Measurements from ENCODE around the gene LARGE1. TPM values are rescaled to one million over a fixed set of nuclear protein-coding genes. Genes with fewer than 3 reads are reported as not detected.
A peak's percentile ranks its signal among the peaks of the same experiment; 100 is the strongest.

Gene LARGE1
- polyA plus RNA-seq, 6 donors from 2014 or later = 3.6 to 9.5 (median 5.6) TPM

DNA sequence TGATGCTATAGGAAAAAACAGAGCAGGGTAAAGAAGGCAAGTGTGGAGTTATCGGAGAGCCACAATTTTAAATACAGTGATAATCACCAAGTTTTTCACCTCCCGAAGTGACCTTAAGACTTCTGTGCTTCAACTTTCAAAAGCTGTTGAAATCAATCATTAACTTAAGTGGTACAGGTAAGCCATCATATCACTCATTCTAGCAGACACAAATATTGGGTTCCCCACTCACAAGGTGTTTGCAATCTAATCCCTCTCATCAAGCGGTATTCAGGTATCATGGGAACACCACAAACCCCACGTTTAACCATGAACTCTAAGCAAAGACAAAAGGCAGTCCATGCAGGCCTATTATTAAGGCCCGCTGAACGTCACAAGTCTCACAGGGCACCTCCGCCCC, 26.8 kb downstream of the LARGE1 start:
- Mint-ChIP-seq H3K4me3 (no peak overlapping the region), H3K27ac (peak overlapping the region in 1 of 6 donors; percentile 83), H3K27me3 (peaks cover 0 to 4% (median 0%) of the 10 kb centered on the region in 3 donors), H3K36me3 (peaks cover 12 to 24% of the 10 kb centered on the region in 2 donors), H3K4me1 (peaks cover 69 to 93% (median 86%) of the 10 kb centered on the region in 3 donors), H3K9me3 (peaks cover 0 to 14% (median 8%) of the 10 kb centered on the region in 7 donors)
- no peak for ATAC-seq (ENCODE audit: low read depth in 2 of 2)
- DNase-seq = no peak

DNA sequence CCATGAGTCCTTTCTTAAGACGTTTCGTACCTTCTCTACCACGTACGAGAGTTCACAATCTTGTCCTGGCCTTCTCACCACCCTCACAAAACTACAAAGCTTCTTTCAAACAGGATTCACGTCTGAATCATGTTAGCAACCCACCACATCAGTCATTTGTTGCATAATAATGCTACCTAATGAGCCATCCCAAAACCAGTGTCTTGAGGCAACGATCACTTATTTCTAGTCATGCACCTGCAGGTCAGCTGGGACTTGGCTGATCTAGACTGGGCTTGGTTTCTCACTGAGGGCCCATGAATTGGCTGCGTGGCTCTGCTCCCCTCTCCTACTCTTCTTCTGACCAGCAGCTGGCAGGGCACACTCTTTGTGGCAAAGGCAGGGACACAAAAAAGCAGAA, 28.3 kb downstream of the LARGE1 start:
- peak overlapping the region in 2 of 6 donors; percentile 27 to 75 for H3K27ac Mint-ChIP-seq
- peaks cover 67 to 90% (median 75%) of the 10 kb centered on the region in 3 donors for H3K4me1 Mint-ChIP-seq
- DNase-seq (no peak), ATAC-seq (ENCODE audit: low read depth in 2 of 2) (no peak)
- H3K4me3 Mint-ChIP-seq = peak overlapping the region in 1 of 8 donors; percentile 3
- peaks cover 12 to 24% of the 10 kb centered on the region in 2 donors for H3K36me3 Mint-ChIP-seq
- peaks cover 0 to 14% (median 8%) of the 10 kb centered on the region in 7 donors for H3K9me3 Mint-ChIP-seq
- peaks cover 0 to 4% (median 0%) of the 10 kb centered on the region in 3 donors for H3K27me3 Mint-ChIP-seq

GRCh38 chr22:33891455-33891854, 28.8 kb downstream of the LARGE1 start:
- peak overlapping the region in 2 of 6 donors; percentile 29 to 47 for H3K27ac Mint-ChIP-seq
- ATAC-seq (ENCODE audit: low read depth in 2 of 2) (no peak), DNase-seq (no peak)
- H3K9me3 Mint-ChIP-seq = peaks cover 0 to 11% (median 8%) of the 10 kb centered on the region in 7 donors
- peaks cover 65 to 87% (median 70%) of the 10 kb centered on the region in 3 donors for H3K4me1 Mint-ChIP-seq
- peaks cover 0 to 4% (median 0%) of the 10 kb centered on the region in 3 donors for H3K27me3 Mint-ChIP-seq
- peaks cover 9 to 19% of the 10 kb centered on the region in 2 donors for H3K36me3 Mint-ChIP-seq
- H3K4me3 Mint-ChIP-seq = peak overlapping the region in 1 of 8 donors; percentile 56

GRCh38 chr22:33889748-33890147, 30.5 kb downstream of the LARGE1 start:
- Mint-ChIP-seq H3K4me3 (peak overlapping the region in 6 of 8 donors; percentile 52 to 84 (median 64)), H3K36me3 (peaks cover 0 to 3% of the 10 kb centered on the region in 2 donors), H3K9me3 (peaks cover 0 to 3% (median 1%) of the 10 kb centered on the region in 7 donors), H3K27me3 (peaks cover 0 to 4% (median 0%) of the 10 kb centered on the region in 3 donors), H3K4me1 (peaks cover 55 to 84% (median 58%) of the 10 kb centered on the region in 3 donors), H3K27ac (peak overlapping the region in 4 of 6 donors; percentile 6 to 67 (median 58))
- DNase-seq = no peak
- peak; percentile 47 to 72 for ATAC-seq (ENCODE audit: low read depth in 2 of 2)

- H3K27ac Mint-ChIP-seq = peak overlapping the region in 3 of 6 donors; percentile 6 to 67 (median 67)
- no peaks in the 10 kb centered on the region for H3K36me3 Mint-ChIP-seq
- DNase-seq (peak; percentile 6), ATAC-seq (ENCODE audit: low read depth in 2 of 2) (peak; percentile 47 to 66)
- peaks cover 54 to 82% (median 60%) of the 10 kb centered on the region in 3 donors for H3K4me1 Mint-ChIP-seq
- H3K27me3 Mint-ChIP-seq = peaks cover 0 to 4% (median 0%) of the 10 kb centered on the region in 3 donors
- peak overlapping the region in 5 of 8 donors; percentile 3 to 57 (median 45) for H3K4me3 Mint-ChIP-seq
- peaks cover 0 to 1% (median 0%) of the 10 kb centered on the region in 7 donors for H3K9me3 Mint-ChIP-seq
These were observed 31.5 kb downstream of the LARGE1 start for GRCh38 chr22:33888821-33889220.

DNA sequence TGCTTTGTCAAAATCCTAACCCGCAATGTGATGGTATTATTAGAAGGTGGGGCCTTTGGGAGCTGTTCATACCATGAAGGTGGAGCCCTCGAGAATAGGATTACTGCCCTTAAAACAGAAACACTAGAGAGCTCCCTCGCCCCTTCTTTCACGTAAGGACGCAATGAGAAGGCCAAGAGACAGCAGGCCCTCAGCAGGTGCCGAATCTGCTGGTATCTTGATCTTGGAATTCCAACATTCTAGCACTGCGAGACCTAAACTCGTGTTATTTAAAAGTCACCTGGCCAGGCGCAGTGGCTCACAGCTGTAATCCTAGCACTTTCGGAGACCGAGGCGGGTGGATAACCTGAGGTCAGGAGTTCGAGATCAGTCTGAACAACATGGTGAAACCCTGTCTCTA, 33.1 kb downstream of the LARGE1 start:
- DNase-seq = no peak
- no peak for ATAC-seq (ENCODE audit: low read depth in 2 of 2)
- H3K4me3 Mint-ChIP-seq = peak overlapping the region in 1 of 8 donors; percentile 35
- H3K27ac Mint-ChIP-seq = no peak overlapping the region
- peaks cover 0 to under 1% (median 0%) of the 10 kb centered on the region in 7 donors for H3K9me3 Mint-ChIP-seq
- no peaks in the 10 kb centered on the region for H3K36me3 Mint-ChIP-seq
- peaks cover 0 to 1% (median 0%) of the 10 kb centered on the region in 3 donors for H3K27me3 Mint-ChIP-seq
- peaks cover 46 to 85% (median 58%) of the 10 kb centered on the region in 3 donors for H3K4me1 Mint-ChIP-seq

- Mint-ChIP-seq H3K4me1 (peaks cover 41 to 83% (median 54%) of the 10 kb centered on the region in 3 donors), H3K4me3 (no peak overlapping the region), H3K27ac (peak overlapping the region in 2 of 6 donors; percentile 33 to 44), H3K36me3 (no peaks in the 10 kb centered on the region), H3K27me3 (no peaks in the 10 kb centered on the region), H3K9me3 (no peaks in the 10 kb centered on the region)
- ATAC-seq (ENCODE audit: low read depth in 2 of 2) (no peak), DNase-seq (no peak)
These were observed 33.6 kb downstream of the LARGE1 start for GRCh38 chr22:33886696-33887095.

DNA sequence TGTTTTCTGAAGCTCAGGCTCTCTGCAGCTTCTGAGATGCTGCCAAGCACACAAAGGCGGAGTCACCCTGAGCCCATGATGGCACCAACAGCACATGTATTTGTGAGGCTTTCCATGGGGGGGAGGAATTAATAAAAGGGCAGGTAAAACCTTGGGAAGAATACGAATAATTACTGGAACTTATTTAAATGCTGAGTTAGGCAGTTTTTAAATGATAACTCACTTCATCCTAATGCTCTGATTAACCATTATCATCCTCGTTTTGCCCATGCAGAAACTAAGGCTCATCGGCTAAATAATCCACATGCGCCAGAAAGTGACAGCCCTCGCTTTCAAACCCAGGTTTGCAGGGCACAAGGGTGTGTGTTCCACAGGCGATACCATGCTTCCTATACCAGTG, 35.4 kb downstream of the LARGE1 start:
- Mint-ChIP-seq H3K4me1 (peaks cover 29 to 74% (median 47%) of the 10 kb centered on the region in 3 donors), H3K27me3 (no peaks in the 10 kb centered on the region), H3K36me3 (no peaks in the 10 kb centered on the region), H3K27ac (no peak overlapping the region), H3K4me3 (no peak overlapping the region), H3K9me3 (no peaks in the 10 kb centered on the region)
- DNase-seq (no peak), ATAC-seq (ENCODE audit: low read depth in 2 of 2) (no peak)

DNA sequence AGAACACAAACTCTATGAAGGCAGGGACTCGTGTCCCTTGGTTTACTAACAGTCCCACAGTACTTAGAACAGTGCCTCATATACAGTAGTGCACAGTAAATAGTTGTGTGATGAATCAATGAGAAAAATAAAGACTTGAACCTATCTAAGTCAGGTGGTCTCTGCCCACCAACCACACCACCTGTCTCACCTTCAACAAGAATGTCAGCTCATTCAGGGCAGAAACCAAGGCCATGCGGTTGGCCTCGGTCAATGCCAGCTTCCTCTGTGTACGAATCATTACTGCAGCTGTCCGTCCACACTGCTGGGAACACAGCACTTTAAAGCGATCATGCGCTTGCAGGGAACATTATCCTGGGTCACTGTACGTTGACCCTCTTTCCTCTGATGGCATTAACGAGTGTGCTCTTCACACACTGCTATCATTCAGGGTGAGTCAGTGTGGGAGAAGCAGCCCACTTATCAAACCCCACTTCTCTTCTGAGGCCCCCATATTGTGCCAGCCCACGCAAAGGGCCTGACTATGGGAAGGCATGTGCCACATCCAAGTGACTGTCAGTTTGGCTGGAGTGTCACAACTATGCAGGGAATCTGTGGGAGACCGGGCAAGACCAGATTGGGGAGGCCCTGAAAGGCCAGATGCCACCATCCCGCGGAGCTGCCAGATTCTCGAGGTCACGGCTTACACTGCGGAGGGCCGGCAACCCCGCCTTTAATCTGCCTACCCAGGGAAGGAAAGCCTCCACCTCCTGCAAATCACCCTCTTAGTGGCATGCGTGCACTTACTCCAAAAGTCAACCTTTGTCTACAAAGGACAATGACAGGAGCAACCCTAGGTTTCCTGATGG, 36.1 kb downstream of the LARGE1 start:
- ATAC-seq (ENCODE audit: low read depth in 2 of 2) = no peak
- no peaks in the 10 kb centered on the region for H3K27me3 Mint-ChIP-seq
- peak overlapping the region in 1 of 8 donors; percentile 83 for H3K4me3 Mint-ChIP-seq

DNA sequence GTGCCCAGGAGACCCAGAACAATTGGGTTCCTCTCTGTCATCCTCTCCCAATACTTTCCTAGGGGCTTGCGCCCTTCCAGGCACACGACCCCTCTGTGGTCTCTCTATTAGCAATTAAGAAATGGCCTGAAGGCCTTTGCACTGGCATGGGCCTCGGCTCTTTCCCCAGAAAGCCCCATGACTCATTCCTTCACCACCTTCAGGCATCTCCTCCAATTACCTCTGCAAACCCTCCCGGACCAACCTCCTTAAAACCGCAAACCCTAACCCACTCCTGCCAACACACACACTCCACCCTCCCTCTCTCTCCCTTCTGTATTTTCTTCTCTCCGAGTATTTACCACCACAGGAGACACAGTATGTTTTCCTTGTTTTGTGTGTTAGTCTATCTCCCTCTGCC, 36.7 kb downstream of the LARGE1 start:
- no peaks in the 10 kb centered on the region for H3K36me3 Mint-ChIP-seq
- ATAC-seq (ENCODE audit: low read depth in 2 of 2) (no peak), DNase-seq (no peak)
- peak overlapping the region in 1 of 6 donors; percentile 63 for H3K27ac Mint-ChIP-seq
- H3K4me1 Mint-ChIP-seq = peaks cover 27 to 72% (median 45%) of the 10 kb centered on the region in 3 donors
- H3K4me3 Mint-ChIP-seq = peak overlapping the region in 1 of 8 donors; percentile 69
- H3K27me3 Mint-ChIP-seq = no peaks in the 10 kb centered on the region
- H3K9me3 Mint-ChIP-seq = no peaks in the 10 kb centered on the region

More for the DNA sequence above, 36.1 kb downstream of the LARGE1 start:
- Mint-ChIP-seq H3K36me3 (no peaks in the 10 kb centered on the region), H3K9me3 (no peaks in the 10 kb centered on the region), H3K4me1 (peaks cover 29 to 73% (median 46%) of the 10 kb centered on the region in 3 donors), H3K27ac (peak overlapping the region in 1 of 6 donors; percentile 63)
- no peak for DNase-seq

DNA sequence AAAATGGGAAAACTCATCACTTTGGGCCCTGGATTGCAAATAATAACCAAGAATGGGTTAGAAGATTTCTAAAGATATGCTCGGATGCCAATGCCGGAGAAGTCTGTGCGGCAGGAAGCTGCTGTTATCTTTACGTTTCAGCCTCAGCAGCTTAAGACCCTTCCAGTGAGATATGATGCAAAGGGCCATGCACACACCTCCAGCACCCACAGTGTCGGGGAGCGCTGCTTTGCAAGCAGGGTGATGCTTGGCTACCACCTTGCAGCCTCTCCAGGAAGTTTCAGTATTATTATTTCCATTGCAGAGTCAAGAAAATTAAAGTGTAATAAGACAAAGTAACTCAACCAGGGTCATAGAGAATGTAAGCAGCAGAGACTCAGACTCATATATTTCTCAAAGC, 37.3 kb downstream of the LARGE1 start:
- Mint-ChIP-seq H3K4me3 (no peak overlapping the region), H3K27me3 (no peaks in the 10 kb centered on the region), H3K9me3 (no peaks in the 10 kb centered on the region), H3K27ac (no peak overlapping the region), H3K4me1 (peaks cover 23 to 66% (median 42%) of the 10 kb centered on the region in 3 donors), H3K36me3 (no peaks in the 10 kb centered on the region)
- ATAC-seq (ENCODE audit: low read depth in 2 of 2) (no peak), DNase-seq (no peak)

DNA sequence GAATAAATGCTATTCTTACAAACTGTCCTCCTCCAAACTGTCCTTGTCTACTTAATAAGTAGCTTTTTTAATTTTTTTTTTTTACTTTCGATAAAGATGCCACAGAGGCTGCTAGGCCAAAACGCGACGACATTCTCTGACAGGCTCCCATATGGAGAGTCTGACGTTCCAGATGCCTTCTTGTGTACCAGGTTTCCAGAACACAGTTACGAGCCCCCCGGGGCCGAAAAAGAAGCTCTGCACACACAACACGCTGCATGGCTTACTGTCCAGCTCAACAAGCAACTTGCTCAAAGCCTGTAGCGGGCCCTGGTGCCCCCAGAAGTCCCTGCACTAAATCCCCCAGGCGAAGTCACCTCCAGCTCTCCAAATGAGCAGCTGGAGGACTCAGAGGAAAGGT, 39.3 kb downstream of the LARGE1 start:
- Mint-ChIP-seq H3K4me1 (peaks cover 24 to 59% (median 32%) of the 10 kb centered on the region in 3 donors), H3K4me3 (no peak overlapping the region), H3K27ac (no peak overlapping the region), H3K27me3 (no peaks in the 10 kb centered on the region), H3K9me3 (no peaks in the 10 kb centered on the region), H3K36me3 (no peaks in the 10 kb centered on the region)
- no peak for DNase-seq
- no peak for ATAC-seq (ENCODE audit: low read depth in 2 of 2)

DNA sequence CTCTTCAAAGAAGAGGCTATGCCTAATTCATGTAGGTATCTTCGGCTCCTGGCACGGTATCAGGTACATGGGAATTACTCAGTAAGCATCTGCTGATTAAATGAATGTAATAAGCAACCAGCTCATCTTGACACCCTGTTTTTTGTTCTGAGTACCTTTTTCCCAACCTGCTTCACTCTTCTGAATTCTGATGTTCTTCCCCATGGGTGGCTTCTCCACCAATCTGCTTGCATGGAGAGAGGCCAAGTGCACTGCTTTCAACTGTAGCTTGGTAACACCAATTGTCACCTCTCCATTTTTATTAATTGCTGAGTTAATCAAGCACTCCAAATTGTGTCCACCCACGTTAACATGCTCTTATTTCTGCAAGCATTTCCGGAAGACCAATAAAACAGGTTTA, 40.5 kb downstream of the LARGE1 start:
- DNase-seq (no peak), ATAC-seq (ENCODE audit: low read depth in 2 of 2) (no peak)
- H3K36me3 Mint-ChIP-seq = no peaks in the 10 kb centered on the region

More for the DNA sequence above, 40.5 kb downstream of the LARGE1 start:
- H3K27ac Mint-ChIP-seq = no peak overlapping the region
- H3K4me3 Mint-ChIP-seq = no peak overlapping the region
- peaks cover 28 to 58% (median 31%) of the 10 kb centered on the region in 3 donors for H3K4me1 Mint-ChIP-seq
- H3K9me3 Mint-ChIP-seq = no peaks in the 10 kb centered on the region
- no peaks in the 10 kb centered on the region for H3K27me3 Mint-ChIP-seq
